Medulla oblongata (tissue), 1 donor: ENCODE measurements around the gene NWD2.
A peak's percentile ranks its signal among the peaks of the same experiment; 100 is the strongest.
"Not testable (repeated sequence)": the region's sequence is repeated elsewhere in the genome, so short reads cannot be mapped to it uniquely, and the experiment has no call there.

Source experiments
- DNase-seq: peaks from one replicate; pipeline ENCODE4 v3.0.0-alpha.2; 2015; ENCODE audit errors: extremely low spot score

The NWD2 gene, protein sequence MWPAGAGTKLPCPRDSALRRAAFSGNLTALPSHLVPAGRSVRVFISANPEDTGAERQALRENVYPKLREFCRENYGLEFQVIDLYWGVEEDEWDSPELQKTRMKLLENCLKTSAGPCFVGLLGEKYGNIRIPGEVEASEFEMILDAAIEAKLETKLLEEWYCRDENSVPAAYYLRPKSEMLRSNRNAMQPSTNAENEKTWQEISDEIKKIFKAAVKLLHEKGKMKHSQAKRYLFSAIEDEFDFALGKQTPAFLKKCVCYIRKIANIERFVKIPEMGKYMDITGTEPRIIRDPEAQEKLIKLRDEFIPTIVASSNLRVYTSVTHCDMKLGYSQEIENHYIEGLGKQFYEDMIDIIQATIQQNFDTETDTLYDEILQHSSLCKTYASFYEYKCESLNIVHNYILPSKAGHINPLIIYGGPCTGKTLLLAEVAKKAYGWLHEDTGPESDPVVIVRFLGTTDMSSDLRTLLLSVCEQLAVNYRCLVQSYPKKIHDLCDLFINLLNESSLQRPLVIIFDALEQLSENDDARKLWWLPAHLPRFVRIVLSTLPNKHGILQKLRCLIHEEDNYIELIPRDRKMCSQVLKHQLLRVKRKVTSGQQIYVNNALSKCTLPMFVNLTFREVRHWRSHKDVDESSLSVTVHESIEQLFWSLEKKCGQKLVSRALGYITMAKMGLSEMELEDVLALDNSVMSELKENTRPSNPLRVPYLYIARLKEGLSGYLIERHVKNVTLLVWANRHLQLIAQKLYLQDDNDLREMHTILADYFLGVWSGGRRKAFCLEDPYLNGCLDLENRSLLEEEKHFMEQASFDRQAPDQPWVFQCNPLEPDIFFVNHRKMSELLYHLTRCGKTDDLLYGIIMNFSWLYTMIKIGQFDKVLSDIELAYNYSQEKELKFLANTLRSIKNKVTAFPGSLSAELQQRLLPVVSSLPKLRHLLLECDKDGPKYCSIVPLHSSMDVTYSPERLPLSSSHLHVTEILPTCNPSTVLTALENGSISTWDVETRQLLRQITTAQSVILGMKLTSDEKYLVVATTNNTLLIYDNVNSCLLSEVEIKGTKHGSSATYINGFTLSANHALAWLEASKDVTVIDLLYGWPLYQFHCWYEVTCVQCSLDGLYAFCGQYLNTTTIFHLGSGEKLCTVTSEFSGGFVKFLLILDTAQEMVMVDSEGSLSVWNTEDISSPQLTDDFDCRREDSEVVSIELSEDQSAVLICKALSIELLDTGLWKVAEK (N-terminal part only)

DNA sequence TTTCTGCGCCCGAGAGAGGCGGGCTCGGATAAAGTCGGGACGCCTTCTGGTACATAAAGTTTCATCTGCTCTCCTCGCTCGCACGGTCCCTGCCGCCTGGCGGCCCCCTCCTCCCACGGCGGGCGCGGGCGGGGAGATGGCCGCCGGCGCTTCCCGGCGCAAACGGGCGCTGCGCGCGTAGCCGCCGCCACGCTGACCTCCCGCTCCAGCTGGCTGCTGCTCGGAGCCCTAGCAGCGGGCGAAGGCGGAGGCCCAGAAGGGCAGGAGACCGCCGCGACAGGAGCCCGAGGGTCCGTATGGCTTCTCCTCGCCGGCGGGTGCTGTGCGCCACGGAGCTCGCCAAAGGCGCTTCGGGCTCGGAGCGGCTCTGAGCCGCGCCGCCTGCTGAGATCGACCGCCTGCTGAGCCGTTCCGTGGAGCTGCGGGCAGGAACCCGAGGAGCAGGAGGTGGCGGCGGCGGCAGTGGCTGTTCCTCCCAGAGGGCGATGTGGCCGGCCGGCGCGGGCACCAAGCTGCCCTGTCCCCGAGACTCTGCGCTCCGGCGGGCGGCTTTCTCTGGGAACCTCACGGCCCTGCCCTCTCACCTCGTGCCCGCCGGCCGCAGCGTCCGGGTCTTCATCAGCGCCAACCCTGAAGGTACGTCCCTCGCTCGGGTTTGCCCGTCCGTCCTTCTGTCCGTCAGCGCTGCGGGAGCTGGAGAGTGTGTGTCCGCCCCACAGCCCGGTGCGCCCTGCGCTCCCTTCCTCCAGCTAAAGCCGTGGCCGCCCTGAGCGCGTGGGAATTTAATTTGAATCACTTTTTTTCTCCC lies at the start of gene NWD2:
Gene NWD2, plus strand, starts transcription at position 161 of the 808 bp plus-strand sequence. Its CDS starts 325 bp downstream, at position 486.
- DNase-seq, result no peak

- DNase-seq, result peak; percentile 47
These were observed 46.6 kb upstream of the NWD2 start for GRCh38 chr4:37197899-37198298.

- not testable (repeated sequence) for DNase-seq
These were observed 39.8 kb upstream of the NWD2 start for GRCh38 chr4:37204740-37205139.

DNA sequence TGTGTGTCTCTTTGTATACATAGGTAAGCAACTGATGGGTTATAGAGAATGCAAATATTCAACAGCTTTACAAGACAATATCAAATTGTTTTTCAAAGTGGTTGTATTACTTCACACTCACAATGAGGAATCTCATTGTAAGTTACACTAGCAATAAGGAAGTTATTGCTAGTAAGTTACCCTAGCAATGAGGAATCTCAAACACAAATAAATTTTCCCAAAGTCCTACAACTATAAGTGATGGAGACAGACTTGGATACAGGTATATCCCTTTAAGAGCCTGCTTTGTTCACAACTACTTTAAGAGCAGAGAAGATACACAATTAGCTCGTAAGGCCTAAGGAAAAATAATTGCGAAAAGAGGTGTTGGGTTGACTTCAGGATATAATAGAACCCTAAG lies 28.3 kb upstream of the NWD2 start:
- DNase-seq, result no peak

DNA sequence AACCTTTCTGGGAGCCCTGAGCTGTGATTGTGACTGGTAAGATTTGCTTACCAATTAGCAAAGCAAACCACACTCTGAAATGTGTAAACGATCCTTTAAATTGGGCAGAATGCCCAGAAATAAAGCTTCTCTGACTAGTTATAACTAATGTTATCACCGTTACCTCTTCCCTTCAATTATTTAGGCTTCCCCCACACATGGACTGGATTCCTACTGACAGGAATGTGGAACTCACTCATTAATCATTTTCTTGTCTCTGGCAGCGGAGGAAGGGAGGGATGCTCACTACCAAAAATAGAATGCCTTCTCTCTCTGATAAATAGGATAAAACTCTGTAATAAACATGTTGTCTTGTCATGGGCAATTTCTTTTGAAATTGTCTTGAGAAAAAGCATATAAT lies 25.3 kb upstream of the NWD2 start:
- no peak for DNase-seq

DNA sequence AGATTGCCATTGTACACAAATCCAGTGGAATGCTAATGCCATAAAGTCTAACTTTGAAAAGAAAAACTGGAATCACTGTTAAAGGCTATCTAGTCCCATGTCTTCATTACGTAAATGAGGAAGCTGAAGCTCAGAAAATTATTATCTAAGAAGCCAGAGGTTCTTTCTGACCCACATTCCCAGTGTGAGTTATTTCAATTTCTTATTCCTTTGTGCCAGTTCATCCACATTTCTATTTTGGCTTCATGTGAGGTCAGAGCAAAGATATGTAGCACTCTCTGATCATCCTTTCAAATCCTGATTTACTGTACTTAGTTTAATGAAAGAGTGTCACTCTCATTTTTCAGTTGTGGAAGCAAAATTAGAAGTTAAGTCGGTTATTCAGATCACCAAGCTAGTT lies 24.6 kb upstream of the NWD2 start:
- DNase-seq, result no peak

- DNase-seq, result no peak
These were observed 23.9 kb upstream of the NWD2 start for GRCh38 chr4:37220685-37221084.

GRCh38 chr4:37223732-37224131 lies 20.8 kb upstream of the NWD2 start:
- no peak for DNase-seq

- DNase-seq, result no peak
These were observed 19.7 kb upstream of the NWD2 start for GRCh38 chr4:37224854-37225253.

GRCh38 chr4:37225778-37226177 lies 18.8 kb upstream of the NWD2 start:
- DNase-seq, result no peak

DNA sequence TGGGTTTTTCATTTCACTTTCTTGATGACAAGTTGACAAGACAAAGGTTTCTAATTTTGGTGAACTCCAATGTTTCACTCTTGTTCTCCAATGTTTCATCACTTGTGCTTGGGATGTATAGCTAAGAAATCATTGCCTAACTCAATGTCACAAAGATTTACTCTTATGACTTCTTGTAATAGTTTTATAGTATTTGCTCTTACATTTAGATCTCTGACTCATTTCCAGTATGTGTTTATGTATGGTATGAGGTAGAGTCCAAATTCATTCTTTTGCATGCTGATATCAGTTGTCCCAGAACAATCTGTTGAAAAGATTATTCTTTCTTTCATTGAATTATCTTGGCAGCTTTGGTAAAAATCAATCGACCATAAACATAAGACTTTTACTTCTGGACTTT lies 12.2 kb upstream of the NWD2 start:
- no peak for DNase-seq

- DNase-seq, result no peak
These were observed 8.4 kb upstream of the NWD2 start for GRCh38 chr4:37236165-37236564.

DNA sequence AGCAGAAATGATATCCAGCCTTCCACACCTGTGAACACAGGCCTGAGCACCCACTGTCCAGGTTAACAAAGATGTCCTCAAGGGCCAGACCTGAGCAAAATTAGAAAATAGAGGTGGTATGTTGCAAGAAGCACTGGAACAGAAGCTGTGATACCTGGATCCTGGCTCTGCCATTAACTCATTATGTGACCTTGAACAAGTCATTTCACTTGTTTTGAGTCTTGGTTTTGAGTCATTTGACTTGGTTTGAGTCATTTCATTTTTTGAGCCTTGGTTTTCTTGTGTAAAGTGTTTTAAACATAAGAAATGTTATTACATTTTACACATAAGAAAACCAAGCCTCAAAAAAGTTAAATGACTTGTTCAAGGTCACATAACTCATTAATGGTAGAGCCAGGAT lies 2.9 kb upstream of the NWD2 start:
- DNase-seq, result no peak

DNA sequence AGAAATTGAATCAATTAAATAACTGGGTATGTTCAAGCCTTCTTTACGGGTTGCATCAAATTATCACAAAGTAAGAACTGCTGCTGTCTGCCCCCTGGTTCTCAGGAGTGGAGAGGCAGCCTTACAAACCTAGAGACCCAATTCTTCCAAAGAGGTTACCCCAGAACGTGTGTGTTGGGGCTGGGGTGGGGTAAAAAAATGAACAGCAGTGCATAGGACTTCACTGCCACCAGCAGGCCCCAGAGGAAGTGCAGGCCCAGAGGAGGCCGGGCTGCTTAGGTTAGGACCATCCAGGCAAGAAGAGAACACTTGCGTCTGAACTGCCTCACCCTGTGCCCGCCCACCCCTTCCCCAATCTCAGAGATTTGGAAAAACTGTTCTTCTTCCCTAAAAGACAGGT lies 1.5 kb upstream of the NWD2 start:
- no peak for DNase-seq

GRCh38 chr4:37243722-37244582 lies 591 bp upstream of the NWD2 start:
- no peak for DNase-seq

GRCh38 chr4:37245391-37245954 lies 930 bp downstream of the NWD2 start:
- no peak for DNase-seq

DNA sequence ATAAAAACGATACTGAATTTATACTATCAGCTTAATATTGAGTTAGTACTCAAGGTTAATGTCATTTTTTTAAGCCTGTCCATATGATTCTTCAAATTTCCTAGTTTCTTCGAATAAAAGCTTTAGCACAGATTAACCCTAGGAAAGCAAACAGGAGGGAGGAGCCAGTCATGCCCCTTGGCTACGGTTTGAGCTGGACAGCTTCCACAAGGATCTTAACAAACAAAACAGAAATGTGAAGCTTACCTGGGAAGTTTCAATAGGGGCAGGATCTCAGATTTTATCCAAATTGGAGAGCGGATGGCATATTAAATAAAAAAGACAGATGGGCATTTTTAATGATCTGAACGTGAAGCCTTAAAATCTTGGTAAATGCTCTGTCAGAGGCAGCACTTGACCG lies 2.3 kb downstream of the NWD2 start:
- DNase-seq, result no peak

DNA sequence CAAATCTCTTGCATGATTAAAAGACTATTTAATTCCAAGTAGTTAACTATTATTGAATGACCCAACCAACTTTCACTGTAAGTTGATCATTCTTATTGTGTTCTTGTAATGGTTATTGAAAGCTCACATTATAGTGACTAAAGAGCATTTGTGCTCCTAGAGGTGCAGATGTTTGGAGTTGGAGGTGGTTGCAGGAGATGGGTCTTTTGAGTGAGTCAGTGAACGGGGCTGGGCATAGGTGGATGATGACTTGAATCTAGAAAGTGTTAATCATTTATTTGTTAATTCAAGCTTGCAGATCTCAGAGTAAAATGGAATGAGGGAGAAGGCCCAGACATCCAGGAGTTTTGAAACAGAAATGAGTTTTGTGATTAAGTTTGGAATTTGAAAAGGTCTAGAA lies 13.7 kb downstream of the NWD2 start:
- DNase-seq, result no peak

GRCh38 chr4:37268319-37268718 lies 23.8 kb downstream of the NWD2 start:
- no peak for DNase-seq

- DNase-seq, result no peak
These were observed 34.6 kb downstream of the NWD2 start for GRCh38 chr4:37279121-37279520.
